ENCODE data around the gene TNFRSF14.
"Not testable (repeated sequence)": the region's sequence is repeated elsewhere in the genome, so short reads cannot be mapped to it uniquely, and the experiment has no call there.

Gene TNFRSF14

GRCh38 chr1:2552189-2552588 is 4.0 kb upstream of the TNFRSF14 start:
- TF ChIP-seq CTCF (conservative IDR thresholded peaks at IDR 0.05) (no peak), ZFX (IDR thresholded peaks at IDR 0.05) (no peak)
- H3K27ac ChIP-seq, result no peak overlapping the region

- not testable (repeated sequence) for H3K27ac ChIP-seq
Measured at GRCh38 chr1:2553076-2553475, 3.1 kb upstream of the TNFRSF14 start.

GRCh38 chr1:2553871-2554620 is 2.1 kb upstream of the TNFRSF14 start:
- H3K27ac ChIP-seq, result no peak overlapping the region
- TF ChIP-seq CTCF (conservative IDR thresholded peaks at IDR 0.05) (no peak), ZFX (IDR thresholded peaks at IDR 0.05) (no peak)

- TF ChIP-seq CTCF (conservative IDR thresholded peaks at IDR 0.05), result no peak; the same call in 1 of the 2 replicates
- no peak for TF ChIP-seq ZFX (IDR thresholded peaks at IDR 0.05)
- no peak overlapping the region for H3K27ac ChIP-seq
Measured at GRCh38 chr1:2554621-2555387, 1.4 kb upstream of the TNFRSF14 start.

- TF ChIP-seq ZFX (IDR thresholded peaks at IDR 0.05), result no peak
- TF ChIP-seq CTCF (conservative IDR thresholded peaks at IDR 0.05), result no peak
- H3K27ac ChIP-seq, result peak overlapping the region; percentile 53
Measured at GRCh38 chr1:2555634-2556276, 416 bp upstream of the TNFRSF14 start.

- TF ChIP-seq ZFX (IDR thresholded peaks at IDR 0.05) (no peak), CTCF (conservative IDR thresholded peaks at IDR 0.05) (no peak)
- H3K27ac ChIP-seq, result peak overlapping the region; percentile 53
Measured at GRCh38 chr1:2556678-2557481, 709 bp downstream of the TNFRSF14 start.
